22Rv1 (cell line): ENCODE results near the gene MIS12.

ENCODE experiments used
- CTCF ChIP-seq: fragments of 450-650 bp; IDR thresholded peaks from 2 replicates; pipeline ENCODE4 v1.5.1; 2017; ENCODE audit warnings: mild to moderate bottlenecking
- ZFX ChIP-seq: fragments of 450-650 bp; IDR thresholded peaks from 2 replicates; pipeline ENCODE4 v1.6.1; 2017; ENCODE audit warnings: antibody characterized with exemption, borderline replicate concordance

DNA sequence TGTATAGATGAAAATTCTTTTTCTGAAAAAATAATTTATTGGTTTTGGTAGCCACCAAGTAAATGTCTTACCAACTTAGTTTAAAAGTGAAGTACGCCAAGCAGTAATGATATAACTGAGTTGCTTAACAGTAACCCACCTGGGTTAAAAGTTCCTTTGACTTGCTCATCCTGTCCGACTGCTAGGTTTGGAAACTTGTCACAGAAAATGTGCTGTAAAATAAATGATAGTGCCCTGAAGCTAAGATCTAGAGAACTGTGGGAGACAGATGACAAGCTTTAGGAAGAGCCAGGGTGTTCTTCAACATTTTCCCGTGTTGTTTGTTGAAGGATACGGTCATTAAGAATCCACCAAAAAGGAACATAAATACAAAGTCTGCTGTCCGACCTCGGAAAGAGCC, 5.4 kb upstream of the MIS12 start:
- no peak for TF ChIP-seq CTCF
- TF ChIP-seq ZFX, result no peak
